Astrocyte of the cerebellum (primary cell): ENCODE measurements around the gene NUBPL.

Source experiments
- DNase-seq: peaks from one replicate; pipeline ENCODE4 v3.0.0-alpha.2; 2011; ENCODE audit warnings: low read depth
- H3K4me3 ChIP-seq: 2 replicates; pipeline ENCODE4 v1.5.1; 2011; ENCODE audit warnings: mild to moderate bottlenecking, low read depth, low read length, moderate library complexity
- CTCF ChIP-seq: IDR thresholded peaks from 2 replicates; pipeline ENCODE4 v1.5.1; 2012; ENCODE audit warnings: low read length, low read depth, moderate library complexity, mild to moderate bottlenecking; ENCODE audit errors: missing control alignments
- in situ Hi-C: cut with HindIII; loops from 2 replicates; pipeline ENCODE4 v1.10.0; 2017; ENCODE audit warnings: low sequenced_read_pairs

The NUBPL gene

GRCh38 chr14:31712244-31713127 lies 151.3 kb downstream of the NUBPL start:
- in situ Hi-C loops, result no loop called here
- DNase-seq, result no peak
- no peak overlapping the region for H3K4me3 ChIP-seq
- TF ChIP-seq CTCF, result no peak

GRCh38 chr14:31716208-31716607 lies 155.0 kb downstream of the NUBPL start:
- no peak for DNase-seq
- H3K4me3 ChIP-seq, result no peak overlapping the region
- in situ Hi-C loops, result no loop called here
- TF ChIP-seq CTCF, result no peak

- in situ Hi-C loops, result no loop called here
These were observed 156.3 kb downstream of the NUBPL start for GRCh38 chr14:31717294-31718085.

GRCh38 chr14:31718585-31718984 lies 157.4 kb downstream of the NUBPL start:
- in situ Hi-C loops, result no loop called here
- H3K4me3 ChIP-seq, result no peak overlapping the region
- TF ChIP-seq CTCF, result no peak
- DNase-seq, result no peak

More at GRCh38 chr14:31717294-31718085, 156.3 kb downstream of the NUBPL start:
- DNase-seq, result no peak
- TF ChIP-seq CTCF, result no peak
- H3K4me3 ChIP-seq, result no peak overlapping the region

- no peak overlapping the region for H3K4me3 ChIP-seq
- in situ Hi-C loops, result no loop called here
- no peak for DNase-seq
- no peak for TF ChIP-seq CTCF
These were observed 157.8 kb downstream of the NUBPL start for GRCh38 chr14:31718985-31719384.

GRCh38 chr14:31726337-31726736 lies 165.1 kb downstream of the NUBPL start:
- TF ChIP-seq CTCF, result no peak
- in situ Hi-C loops, result no loop called here
- DNase-seq, result no peak
- no peak overlapping the region for H3K4me3 ChIP-seq
